Suprapubic skin (tissue), 4 donors: ENCODE results near the gene ZCCHC7. TPM values are rescaled to one million over a fixed set of nuclear protein-coding genes. Genes with fewer than 3 reads are reported as not detected.

ENCODE experiments used
- DNase-seq, 2 donors: peaks; one replicate each; pipeline ENCODE4 v3.0.0-alpha.2; 2019; ENCODE audit warnings: low spot score in 2 of 2
- H3K27ac ChIP-seq: fragments of 200-600 bp; sonication (generic); one replicate; pipeline ENCODE4 v1.5.1; 2019
- H3K27me3 ChIP-seq: fragments of 200-600 bp; sonication (generic); one replicate; pipeline ENCODE4 v1.5.1; 2019
- H3K36me3 ChIP-seq: fragments of 200-600 bp; sonication (generic); one replicate; pipeline ENCODE4 v1.5.1; 2019
- H3K4me1 ChIP-seq: fragments of 200-600 bp; sonication (generic); one replicate; pipeline ENCODE4 v1.5.1; 2019
- H3K4me3 ChIP-seq: fragments of 200-600 bp; sonication (generic); one replicate; pipeline ENCODE4 v1.5.1; 2019; ENCODE audit warnings: mild to moderate bottlenecking
- H3K9me3 ChIP-seq: fragments of 200-600 bp; sonication (generic); one replicate; pipeline ENCODE4 v1.5.1; 2019
- CTCF ChIP-seq, 2 donors: fragments of 200-600 bp in 1 of 2; fragments of 450-650 bp in 1 of 2; sonication (generic) in 1 of 2; IDR thresholded peaks; one replicate each; pipeline ENCODE4 v1.5.1; 2016 to 2019; ENCODE audit warnings: antibody characterized with exemption in 2 of 2, mild to moderate bottlenecking in 1 of 2, moderate library complexity in 1 of 2
- EP300 ChIP-seq: sonication (generic); formaldehyde crosslinking; IDR thresholded peaks from one replicate; pipeline ENCODE4 v1.6.1; 2017; ENCODE audit warnings: antibody characterized with exemption
- POLR2A ChIP-seq, 2 donors: fragments of 450-650 bp; IDR thresholded peaks; one replicate each; pipeline ENCODE4 v1.6.1; 2017; ENCODE audit warnings: antibody characterized with exemption in 2 of 2, mild to moderate bottlenecking in 2 of 2, moderate library complexity in 2 of 2
- POLR2AphosphoS5 ChIP-seq, 3 donors: sonication (generic); formaldehyde crosslinking; IDR thresholded peaks; one replicate each; pipeline ENCODE4 v1.6.1; 2017; ENCODE audit warnings: antibody characterized with exemption in 3 of 3
- WGBS: methylation state at CpG from one replicate; pipeline ENCODE4 v1.1.5; 2018; 5-methylcytosine and 5-hydroxymethylcytosine counted together
- total RNA-seq, 4 donors: library from RNA; depleted of rRNA; stranded (reverse); fragments of >200 nt; gene quantifications; one replicate each; pipeline ENCODE4 v1.1.0, GENCODE V29; 2016

Gene ZCCHC7
- total RNA-seq, 4 donors from 2014 or later = 16.3 to 37.6 (median 20.4) TPM

GRCh38 chr9:37382161-37382981 is 262.0 kb downstream of the ZCCHC7 start:
- 94% methylated on average over 14 of the region's 14 CpGs for WGBS
- Histone ChIP-seq H3K4me3 (no peak overlapping the region), H3K9me3 (no peaks in the 10 kb centered on the region), H3K4me1 (no peaks in the 10 kb centered on the region), H3K27ac (no peak overlapping the region), H3K27me3 (no peaks in the 10 kb centered on the region), H3K36me3 (no peaks in the 10 kb centered on the region)
- TF ChIP-seq POLR2A (IDR thresholded peaks at IDR 0.05) (no peak), EP300 (no peak), POLR2AphosphoS5 (IDR thresholded peaks at IDR 0.05) (no peak), CTCF (IDR thresholded peaks at IDR 0.05) (no peak)
- no peak for DNase-seq

GRCh38 chr9:37382982-37383357 is 262.6 kb downstream of the ZCCHC7 start:
- Histone ChIP-seq H3K4me3 (no peak overlapping the region), H3K27me3 (no peaks in the 10 kb centered on the region), H3K27ac (no peak overlapping the region), H3K9me3 (no peaks in the 10 kb centered on the region), H3K36me3 (no peaks in the 10 kb centered on the region), H3K4me1 (no peaks in the 10 kb centered on the region)
- no peak for DNase-seq
- TF ChIP-seq POLR2A (IDR thresholded peaks at IDR 0.05) = no peak
- 70% methylated on average over 5 of the region's 5 CpGs for WGBS

- no peak for DNase-seq
- H3K4me3 ChIP-seq = no peak overlapping the region
- no peak overlapping the region for H3K27ac ChIP-seq
- no peaks in the 10 kb centered on the region for H3K4me1 ChIP-seq
- 63% methylated on average over 6 of the region's 6 CpGs for WGBS
- no peaks in the 10 kb centered on the region for H3K36me3 ChIP-seq
- no peaks in the 10 kb centered on the region for H3K9me3 ChIP-seq
- H3K27me3 ChIP-seq = no peaks in the 10 kb centered on the region
- TF ChIP-seq CTCF (IDR thresholded peaks at IDR 0.05) (no peak), EP300 (no peak), POLR2A (IDR thresholded peaks at IDR 0.05) (no peak), POLR2AphosphoS5 (IDR thresholded peaks at IDR 0.05) (no peak)
These were observed 263.0 kb downstream of the ZCCHC7 start for GRCh38 chr9:37383393-37383792.

GRCh38 chr9:37383876-37384746 is 263.7 kb downstream of the ZCCHC7 start:
- H3K27me3 ChIP-seq = no peaks in the 10 kb centered on the region

GRCh38 chr9:37385286-37385685 is 264.9 kb downstream of the ZCCHC7 start:
- Histone ChIP-seq H3K36me3 (no peaks in the 10 kb centered on the region), H3K27ac (no peak overlapping the region), H3K4me1 (no peaks in the 10 kb centered on the region), H3K9me3 (no peaks in the 10 kb centered on the region), H3K4me3 (no peak overlapping the region), H3K27me3 (no peaks in the 10 kb centered on the region)
- no peak for DNase-seq
- WGBS = 94% methylated on average over 6 of the region's 6 CpGs
- no peak for TF ChIP-seq POLR2A (IDR thresholded peaks at IDR 0.05)
- TF ChIP-seq POLR2AphosphoS5 (IDR thresholded peaks at IDR 0.05) = no peak
- no peak for TF ChIP-seq EP300
- no peak for TF ChIP-seq CTCF (IDR thresholded peaks at IDR 0.05)

More at GRCh38 chr9:37383876-37384746, 263.7 kb downstream of the ZCCHC7 start:
- Histone ChIP-seq H3K36me3 (no peaks in the 10 kb centered on the region), H3K4me1 (no peaks in the 10 kb centered on the region), H3K9me3 (no peaks in the 10 kb centered on the region), H3K27ac (no peak overlapping the region), H3K4me3 (no peak overlapping the region)
- 90% methylated on average over 12 of the region's 12 CpGs for WGBS
- TF ChIP-seq POLR2AphosphoS5 (IDR thresholded peaks at IDR 0.05) (no peak), EP300 (no peak), CTCF (IDR thresholded peaks at IDR 0.05) (no peak), POLR2A (IDR thresholded peaks at IDR 0.05) (no peak)
- DNase-seq = no peak
